BJ (cell line): ENCODE results near the gene ST7. TPM values are rescaled to one million over a fixed set of nuclear protein-coding genes. Genes with fewer than 3 reads are reported as not detected.

Experiments used
- CTCF ChIA-PET: fragments of 350-600 bp; formaldehyde crosslinking; extraction: SDS; loops from one replicate; lab custom pipeline; 2021; ENCODE audit warnings: antibody characterized with exemption, inconsistent platforms; lab: Yijun Ruan, JAX
- POLR2A ChIA-PET: fragments of 300-600 bp; sonication (Branson Sonifier 250); formaldehyde crosslinking; extraction: SDS; loops from one replicate; lab custom pipeline; 2021; ENCODE audit warnings: antibody characterized with exemption; lab: Charles Lee
- DNase-seq: peaks from one replicate; pipeline ENCODE4 v3.0.0-alpha.2; 2011; ENCODE audit warnings: low read depth
- H3K27me3 ChIP-seq: 2 replicates; pipeline ENCODE4 v1.6.0; 2011; ENCODE audit warnings: low read length; ENCODE audit not compliant: control insufficient read depth, insufficient read depth
- H3K36me3 ChIP-seq: 2 replicates; pipeline ENCODE4 v1.5.1; 2011; ENCODE audit warnings: low read length; ENCODE audit not compliant: control insufficient read depth, insufficient read depth
- H3K4me3 ChIP-seq: 2 replicates; pipeline ENCODE4 v1.5.1; 2011; ENCODE audit warnings: low read depth, mild to moderate bottlenecking, control low read depth, low read length
- CTCF ChIP-seq: IDR thresholded peaks from 2 replicates; pipeline ENCODE4 v1.5.1; 2011; ENCODE audit warnings: low read depth, mild to moderate bottlenecking, control low read depth, inconsistent platforms, low read length, moderate library complexity; ENCODE audit not compliant: insufficient read depth
- polyA plus RNA-seq: library from polyadenylated mRNA; depleted of rRNA; stranded (reverse); fragments of >200 nt; gene quantifications from 2 replicates; pipeline ENCODE4 v1.2.3, GENCODE V29; 2011

The ST7 gene
- polyA plus RNA-seq, 1 experiment: 16.0 TPM

- H3K27me3 ChIP-seq: no peaks in the 10 kb centered on the region
- no peak for DNase-seq
- TF ChIP-seq CTCF: no peak
- H3K4me3 ChIP-seq: no peak overlapping the region
- POLR2A ChIA-PET: no interaction called here
- no peaks in the 10 kb centered on the region for H3K36me3 ChIP-seq
- CTCF ChIA-PET: interaction anchor here (0.8 kb wide), 1 partner anchor 21 kb away, joined by 3 read pairs; no protein-coding TSS in a partner anchor
Observed at GRCh38 chr7:117148971-117149370, 195.7 kb downstream of the ST7 start.

- no peaks in the 10 kb centered on the region for H3K27me3 ChIP-seq
- TF ChIP-seq CTCF: no peak
- ChIA-PET POLR2A (no interaction called here), CTCF (interaction anchor here (0.6 to 0.8 kb wide), 2 partner anchors 22 to 154 kb away, joined by 3 to 4 read pairs; no protein-coding TSS in a partner anchor)
- no peak overlapping the region for H3K4me3 ChIP-seq
- DNase-seq: no peak
- no peaks in the 10 kb centered on the region; the same call in 1 of the 2 replicates for H3K36me3 ChIP-seq
Observed at GRCh38 chr7:117149692-117150091, 196.4 kb downstream of the ST7 start.

- DNase-seq: no peak
- POLR2A ChIA-PET: no interaction called here
- CTCF ChIA-PET: no interaction called here
- no peak for TF ChIP-seq CTCF
- Histone ChIP-seq H3K4me3 (no peak overlapping the region), H3K27me3 (no peaks in the 10 kb centered on the region), H3K36me3 (no peaks in the 10 kb centered on the region; the same call in 1 of the 2 replicates)
Observed at GRCh38 chr7:117152213-117153007, 199.1 kb downstream of the ST7 start.

- ChIA-PET CTCF (no interaction called here), POLR2A (no interaction called here)
- TF ChIP-seq CTCF: no peak
- no peak for DNase-seq
- no peaks in the 10 kb centered on the region; the same call in 1 of the 2 replicates for H3K36me3 ChIP-seq
- no peak overlapping the region for H3K4me3 ChIP-seq
- H3K27me3 ChIP-seq: no peaks in the 10 kb centered on the region
Observed at GRCh38 chr7:117153016-117153545, 199.8 kb downstream of the ST7 start.

- Histone ChIP-seq H3K36me3 (no peaks in the 10 kb centered on the region; the same call in 1 of the 2 replicates), H3K4me3 (no peak overlapping the region), H3K27me3 (no peaks in the 10 kb centered on the region)
- ChIA-PET POLR2A (no interaction called here), CTCF (no interaction called here)
- no peak for DNase-seq
- no peak for TF ChIP-seq CTCF
Observed at GRCh38 chr7:117154721-117155120, 201.4 kb downstream of the ST7 start.
